Endothelial cell of umbilical vein (primary cell): ENCODE data around the gene BDH1. TPM values are rescaled to one million over a fixed set of nuclear protein-coding genes. Genes with fewer than 3 reads are reported as not detected.

Experiments
- BruUV-seq: library from RNA; stranded (reverse); fragments of 400-500 nt; replicated peaks from 2 replicates; lab custom pipeline; 2021; lab: Mats Ljungman, UMichigan
- CTCF ChIA-PET: fragments of 300-600, 350-600 bp; sonication (Branson Sonifier 250); formaldehyde crosslinking; loops from one replicate; lab custom pipeline; 2021; ENCODE audit warnings: antibody characterized with exemption, inconsistent platforms; lab: Charles Lee
- POLR2A ChIA-PET: fragments of 300-600, 350-600 bp; sonication (Branson Sonifier 250); formaldehyde crosslinking; loops from one replicate; lab custom pipeline; 2021; ENCODE audit warnings: antibody characterized with exemption, inconsistent platforms; lab: Charles Lee
- DNase-seq: peaks from one replicate; pipeline ENCODE4 v3.0.0-alpha.2; 2011; ENCODE audit warnings: low read depth, low spot score
- FAIRE-seq: peaks from 2 replicates; lab custom pipeline; 2011; peaks lifted over from hg19 to GRCh38; lab: Jason Lieb, UNC
- H2AFZ ChIP-seq: 2 replicates; pipeline ENCODE4 v1.6.0; 2012; ENCODE audit warnings: low read depth, low read length, control low read depth, inconsistent platforms
- H3K27ac ChIP-seq: 2 replicates; pipeline ENCODE4 v1.5.1; 2011; ENCODE audit warnings: low read depth, mild to moderate bottlenecking, control low read depth, low read length, moderate library complexity; ENCODE audit not compliant: insufficient read depth
- H3K27me3 ChIP-seq, 2 experiments: 2 replicates each; pipeline versions ENCODE4 v1.6.0 to v1.6.1; 2011; ENCODE audit warnings: low read length in 2 of 2, mixed read lengths in 1 of 2; ENCODE audit not compliant: control insufficient read depth in 2 of 2, insufficient read depth in 2 of 2
- H3K36me3 ChIP-seq, 2 experiments: 2 replicates in 1 of 2; 3 replicates in 1 of 2; pipeline ENCODE4 v1.5.1; 2011; ENCODE audit warnings: low read length in 2 of 2, mild to moderate bottlenecking in 1 of 2, moderate library complexity in 1 of 2; ENCODE audit not compliant: control insufficient read depth in 2 of 2, insufficient read depth in 2 of 2; ENCODE audit errors: extremely low read depth in 1 of 2
- H3K4me1 ChIP-seq: 3 replicates; pipeline ENCODE4 v1.5.1; 2011; ENCODE audit warnings: mild to moderate bottlenecking, low read length; ENCODE audit not compliant: control insufficient read depth, insufficient read depth; ENCODE audit errors: extremely low read depth
- H3K4me2 ChIP-seq: 2 replicates; pipeline ENCODE4 v1.6.1; 2011; ENCODE audit warnings: low read length, control low read depth, mixed read lengths; ENCODE audit not compliant: insufficient read depth
- H3K4me3 ChIP-seq, 3 experiments: fragments of 200-600 bp in 1 of 3; sonication (generic), shearing (Covaris generic) in 1 of 3; replicated peaks in 1 of 3; 2 replicates each; pipeline ENCODE4 v1.5.1; 2011 to 2016; ENCODE audit warnings: control low read depth in 3 of 3, low read length in 3 of 3, mild to moderate bottlenecking in 2 of 3, inconsistent platforms in 1 of 3, low read depth in 1 of 3, moderate library complexity in 1 of 3; ENCODE audit not compliant: insufficient read depth in 1 of 3
- H3K79me2 ChIP-seq: 2 replicates; pipeline ENCODE4 v1.6.0; 2012; ENCODE audit warnings: low read length, inconsistent platforms; ENCODE audit not compliant: control insufficient read depth, insufficient read depth
- H3K9ac ChIP-seq: replicated peaks from 2 replicates; pipeline ENCODE3; 2011; ENCODE audit warnings: low read length, control low read depth; ENCODE audit not compliant: insufficient read depth; ENCODE audit errors: extremely low read depth
- H3K9me1 ChIP-seq: replicated peaks from 3 replicates; pipeline ENCODE4 v1.6.0; 2011; ENCODE audit warnings: mild to moderate bottlenecking, low read length; ENCODE audit not compliant: control insufficient read depth, insufficient read depth; ENCODE audit errors: extremely low read depth
- H3K9me3 ChIP-seq: replicated peaks from 2 replicates; pipeline ENCODE4 v1.5.1; 2012; ENCODE audit warnings: low read length, inconsistent platforms; ENCODE audit not compliant: control insufficient read depth, insufficient read depth
- H4K20me1 ChIP-seq: replicated peaks from 2 replicates; pipeline ENCODE3; 2011; ENCODE audit warnings: mild to moderate bottlenecking, low read length; ENCODE audit not compliant: control insufficient read depth, insufficient read depth; ENCODE audit errors: extremely low read depth
- CTCF ChIP-seq, 2 donors: IDR thresholded peaks; 1 replicate in 1 of 2; 2 replicates in 1 of 2; pipeline ENCODE4 v1.5.1; 2011; ENCODE audit warnings: low read length in 2 of 2, mild to moderate bottlenecking in 2 of 2, moderate library complexity in 2 of 2, control low read depth in 1 of 2, inconsistent platforms in 1 of 2, low read depth in 1 of 2; ENCODE audit not compliant: insufficient read depth in 1 of 2; ENCODE audit errors: extremely low read depth in 1 of 2
- EZH2 ChIP-seq: IDR thresholded peaks from 2 replicates; pipeline ENCODE4 v1.6.1; 2012; ENCODE audit warnings: borderline replicate concordance, low read depth, mild to moderate bottlenecking, moderate library complexity, low read length, inconsistent platforms; ENCODE audit not compliant: severe bottlenecking
- FOS ChIP-seq: IDR thresholded peaks from 2 replicates; pipeline ENCODE4 v1.6.1; 2011; ENCODE audit warnings: mild to moderate bottlenecking, low read length, moderate library complexity, borderline replicate concordance; ENCODE audit not compliant: insufficient read depth
- GATA2 ChIP-seq: IDR thresholded peaks from 2 replicates; pipeline ENCODE4 v1.7.0; 2011; ENCODE audit warnings: low read depth, mild to moderate bottlenecking, moderate library complexity, mixed read lengths, low read length; ENCODE audit not compliant: insufficient read length, insufficient read depth
- JUN ChIP-seq: IDR thresholded peaks from 2 replicates; pipeline ENCODE4 v1.6.1; 2011; ENCODE audit warnings: borderline replicate concordance, low read depth; ENCODE audit not compliant: insufficient read length, insufficient read depth
- MAX ChIP-seq: IDR thresholded peaks from 2 replicates; pipeline ENCODE4 v1.6.1; 2011; ENCODE audit not compliant: insufficient read depth, insufficient read length
- MYC ChIP-seq: IDR thresholded peaks from one replicate; pipeline ENCODE4 v1.6.1; 2011; ENCODE audit warnings: mild to moderate bottlenecking, low read depth, low read length
- POLR2A ChIP-seq: IDR thresholded peaks from 2 replicates; pipeline ENCODE4 v1.6.1; 2012; ENCODE audit warnings: low read depth, mild to moderate bottlenecking, control low read depth, low read length
- POLR2AphosphoS5 ChIP-seq: IDR thresholded peaks from 2 replicates; pipeline ENCODE4 v1.6.1; 2012; ENCODE audit warnings: low read depth, mild to moderate bottlenecking, control low read depth, low read length, moderate library complexity; ENCODE audit not compliant: insufficient read depth
- dilution Hi-C: fragments of 300-500 bp; cut with MboI; formaldehyde crosslinking; loops from one replicate; pipeline ENCODE4 v1.15.0; 2019; ENCODE audit warnings: low sequenced_read_pairs; ENCODE audit not compliant: extremely low pct_ligation_motif_present
- intact Hi-C: fragments of 100-400 bp; cut with micrococcal nuclease; formaldehyde crosslinking; loops from one replicate; pipeline ENCODE4 v1.10.0; 2022
- polyA plus RNA-seq, 4 experiments: library from polyadenylated mRNA; depleted of rRNA in 3 of 4; stranded (reverse) in 3 of 4; unstranded in 1 of 4; fragments of >200 nt; gene quantifications; 2 replicates each; pipeline versions ENCODE4 v1.2.1 to v1.2.3, GENCODE V29; 2011 to 2012; ENCODE audit warnings: missing spikeins in 1 of 4
- total RNA-seq: library from RNA; stranded (reverse); gene quantifications from 2 replicates; pipeline ENCODE4 v1.2.3, GENCODE V29; 2021

BDH1 gene
- total and polyA plus RNA-seq, 2 donors (not counting 3 experiments of a cell fraction or from before 2014, with no cell fraction given): 6.9 to 12.2 TPM

GRCh38 chr3:197523526-197523925 lies 32.2 kb downstream of the BDH1 start:
- Histone ChIP-seq H3K4me2 (no peak overlapping the region), H3K9ac (no peak overlapping the region), H2AFZ (no peak overlapping the region), H3K27ac (no peak overlapping the region), H4K20me1 (no peaks in the 10 kb centered on the region), H3K9me3 (no peaks in the 10 kb centered on the region), H3K36me3 (no peaks in the 10 kb centered on the region), H3K4me1 (peaks cover 7% of the 10 kb centered on the region), H3K79me2 (no peaks in the 10 kb centered on the region), H3K4me3 (no peak overlapping the region), H3K9me1 (no peaks in the 10 kb centered on the region), H3K27me3 (no peaks in the 10 kb centered on the region)
- FAIRE-seq: no peak
- intact Hi-C loops: no loop called here
- dilution Hi-C loops: loop anchor here (25.0 kb wide), 1 partner anchor 261 kb away; no protein-coding TSS in a partner anchor
- no TSS peak for BruUV-seq
- TF ChIP-seq MYC: no peak
- no peak for TF ChIP-seq POLR2AphosphoS5
- TF ChIP-seq FOS: no peak
- TF ChIP-seq MAX: no peak
- TF ChIP-seq EZH2: no peak
- TF ChIP-seq POLR2A: no peak
- TF ChIP-seq CTCF (IDR thresholded peaks at IDR 0.05; ENCODE audit: extremely low read depth in 1 of 2, insufficient read depth in 1 of 2, low read depth in 1 of 2, low read length in 2 of 2): no peak
- TF ChIP-seq GATA2: no peak
- TF ChIP-seq JUN: no peak
- POLR2A ChIA-PET: no interaction called here
- DNase-seq: no peak
- CTCF ChIA-PET: interaction anchor here (0.6 kb wide), 1 partner anchor 52 kb away, joined by 4 read pairs; no protein-coding TSS in a partner anchor
